GM21515 (cell line): ENCODE data around the gene RFX5.
"Not testable (repeated sequence)": the region's sequence is repeated elsewhere in the genome, so short reads cannot be mapped to it uniquely, and the experiment has no call there.

ENCODE experiments used
- ATAC-seq: cut with Tn5 transposase; IDR thresholded peaks from one replicate; pipeline ENCODE4 v1.9.1; 2021; ENCODE audit not compliant: unreplicated experiment

RFX5 gene

GRCh38 chr1:151362308-151363155, 15.5 kb upstream of the RFX5 start:
- ATAC-seq = no peak

- no peak for ATAC-seq
Measured at GRCh38 chr1:151361883-151362282, 14.8 kb upstream of the RFX5 start.

DNA sequence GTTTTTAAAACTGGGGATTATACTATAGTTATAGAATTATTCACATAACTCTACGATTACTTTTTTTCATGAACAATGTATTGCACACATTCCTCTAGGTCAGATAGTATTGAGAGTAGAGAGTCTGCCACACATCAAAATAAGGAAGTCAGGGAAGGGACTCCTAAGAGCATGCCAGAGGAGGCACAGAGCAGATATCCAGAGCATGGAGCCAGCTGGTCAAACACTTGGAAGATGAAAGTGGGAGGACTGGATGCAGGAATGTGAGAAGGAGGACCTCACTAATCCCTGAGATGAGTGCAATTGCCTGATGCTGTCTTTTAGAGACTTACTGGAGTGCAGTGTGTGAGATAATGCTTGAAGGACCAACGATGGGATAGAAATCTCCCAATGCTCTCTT, 9.6 kb upstream of the RFX5 start:
- ATAC-seq = no peak

- ATAC-seq = no peak
Measured at GRCh38 chr1:151352021-151352718, 5.1 kb upstream of the RFX5 start.

GRCh38 chr1:151350323-151350722, 3.3 kb upstream of the RFX5 start:
- ATAC-seq = not testable (repeated sequence)

- no peak for ATAC-seq
Measured at GRCh38 chr1:151347523-151348246, 633 bp upstream of the RFX5 start.

DNA sequence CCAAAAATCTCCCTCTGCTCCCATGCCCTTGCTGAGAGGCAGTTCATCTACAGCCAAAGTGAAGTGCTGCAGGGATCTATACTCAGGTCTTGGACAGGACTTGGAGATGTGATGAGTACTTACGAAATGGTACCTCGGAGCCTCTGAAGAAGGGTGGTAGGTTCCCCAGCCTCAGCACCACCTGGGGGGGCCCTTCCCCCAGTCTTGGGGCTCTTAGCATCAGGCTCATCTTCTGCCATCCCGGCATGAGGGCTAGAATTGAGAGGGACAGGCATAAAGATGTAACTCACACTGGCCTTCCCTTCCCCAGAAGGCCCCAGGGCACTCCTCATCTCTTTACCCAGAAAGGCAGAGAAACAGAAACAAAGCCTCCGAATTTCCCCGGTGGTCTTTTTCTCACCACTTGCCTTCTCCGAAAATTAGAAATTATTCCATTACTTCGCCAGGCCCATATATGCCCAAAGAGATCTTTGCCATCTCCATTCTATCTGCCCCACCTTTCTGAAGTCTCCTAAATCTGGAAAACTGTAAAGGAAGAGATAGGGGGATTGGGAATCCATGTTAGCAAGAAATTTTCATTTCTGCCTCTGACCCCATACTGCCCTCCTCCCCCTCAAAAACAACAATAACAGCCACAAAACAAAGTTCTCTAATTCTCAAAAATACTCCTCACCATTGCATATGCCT, 827 bp downstream of the RFX5 start:
- no peak for ATAC-seq

DNA sequence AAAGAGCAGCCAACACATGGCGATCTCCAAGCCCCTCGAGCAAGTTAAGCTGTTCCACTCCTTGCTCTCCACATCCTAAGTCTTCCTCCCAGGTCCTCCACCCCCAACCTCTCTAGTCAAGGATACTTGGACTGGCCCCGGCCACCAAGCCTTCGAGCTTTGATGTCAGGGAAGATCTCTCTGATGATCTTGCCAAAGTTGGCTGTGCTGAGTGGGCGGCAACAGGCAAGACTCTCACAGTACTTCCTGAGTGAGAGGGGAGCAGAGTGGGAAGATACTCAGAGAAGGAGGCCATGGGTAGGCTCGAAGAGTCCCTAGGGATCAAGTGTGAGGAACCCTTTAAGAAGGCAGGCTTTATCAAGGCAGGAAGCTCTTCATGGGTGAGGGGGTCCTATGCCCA, 2.8 kb downstream of the RFX5 start:
- ATAC-seq = no peak

DNA sequence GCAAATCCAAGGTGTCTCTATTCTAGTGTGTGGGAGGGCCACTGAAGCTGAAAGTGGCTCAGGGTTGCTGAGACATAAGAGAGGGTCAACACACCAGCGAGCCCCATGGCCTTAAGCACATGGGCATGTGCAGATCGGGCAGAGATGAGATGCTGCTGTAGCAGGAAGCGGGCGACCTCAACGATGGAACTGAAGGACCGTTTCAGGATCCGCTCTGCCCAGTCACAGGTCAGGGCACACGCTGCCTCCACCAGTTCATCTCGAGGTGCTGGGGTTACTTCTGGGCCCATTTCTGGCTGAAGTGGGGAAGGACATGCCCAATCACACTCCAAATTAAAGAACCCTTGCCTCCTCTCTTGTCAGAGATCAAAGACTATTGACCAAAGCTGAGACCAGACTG, 3.5 kb downstream of the RFX5 start:
- no peak for ATAC-seq

- no peak for ATAC-seq
Measured at GRCh38 chr1:151342569-151342968, 4.5 kb downstream of the RFX5 start.

DNA sequence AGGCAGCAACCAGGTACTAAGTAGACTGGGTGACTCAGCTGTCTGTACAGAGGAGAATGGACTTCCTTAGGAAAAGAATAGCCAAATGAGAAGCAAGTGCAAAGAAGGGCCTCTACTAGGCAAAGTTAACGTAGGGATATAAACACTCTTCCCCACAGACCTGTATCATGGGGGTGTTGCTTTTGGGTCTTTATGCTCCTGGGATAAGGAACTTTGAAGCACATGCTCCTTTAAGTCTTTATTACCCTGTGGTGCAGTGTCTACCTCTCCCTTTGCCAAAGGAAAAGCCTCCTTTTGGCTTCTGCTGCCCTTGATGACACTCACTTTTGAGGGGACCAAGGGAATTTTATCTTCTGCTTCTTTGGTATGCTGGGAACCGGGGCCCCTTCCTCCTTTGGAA, 5.0 kb downstream of the RFX5 start:
- ATAC-seq = no peak

DNA sequence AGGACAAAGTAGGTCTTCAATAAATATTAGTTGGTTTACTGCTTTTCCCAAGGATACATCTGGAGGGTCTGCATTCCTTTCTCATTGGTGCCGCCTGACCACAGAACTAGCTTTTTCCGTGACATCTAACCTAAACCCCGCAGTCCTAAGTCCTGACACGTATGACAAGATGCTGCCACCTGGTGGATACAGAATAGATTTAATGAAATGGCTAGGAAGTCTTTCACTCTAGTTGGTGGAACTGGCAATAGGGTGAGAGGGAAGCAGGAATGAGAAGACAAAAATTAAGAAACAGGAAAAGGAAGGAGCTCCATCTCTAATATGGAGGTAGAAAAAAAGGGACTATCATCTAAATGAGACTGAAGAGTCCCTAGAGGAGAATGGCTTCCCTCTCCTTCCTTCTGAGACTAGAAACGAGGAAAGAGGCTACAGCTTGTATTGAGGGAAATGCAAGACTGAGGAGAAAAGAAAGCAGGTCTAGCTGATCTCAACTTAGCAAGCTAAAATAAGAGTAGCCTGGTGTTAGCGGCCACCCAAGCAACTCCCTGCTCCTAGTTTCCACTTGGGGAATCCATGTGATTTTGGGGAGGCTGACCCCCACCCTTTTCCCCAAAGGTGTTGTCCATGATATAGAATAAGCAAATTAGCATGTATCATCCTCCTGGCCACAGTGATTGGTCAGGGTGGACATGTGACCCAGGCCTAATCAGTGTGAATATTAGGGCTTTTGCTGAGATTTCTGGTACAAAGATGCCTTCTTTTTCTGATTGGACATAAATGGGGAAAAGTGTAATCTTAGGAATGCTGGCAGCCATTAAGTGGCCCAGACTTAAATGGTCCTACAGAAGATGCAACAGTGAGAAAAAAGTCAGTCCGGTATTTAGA, 5.9 kb downstream of the RFX5 start:
- ATAC-seq = no peak

- no peak for ATAC-seq
Measured at GRCh38 chr1:151336556-151336955, 10.5 kb downstream of the RFX5 start.

DNA sequence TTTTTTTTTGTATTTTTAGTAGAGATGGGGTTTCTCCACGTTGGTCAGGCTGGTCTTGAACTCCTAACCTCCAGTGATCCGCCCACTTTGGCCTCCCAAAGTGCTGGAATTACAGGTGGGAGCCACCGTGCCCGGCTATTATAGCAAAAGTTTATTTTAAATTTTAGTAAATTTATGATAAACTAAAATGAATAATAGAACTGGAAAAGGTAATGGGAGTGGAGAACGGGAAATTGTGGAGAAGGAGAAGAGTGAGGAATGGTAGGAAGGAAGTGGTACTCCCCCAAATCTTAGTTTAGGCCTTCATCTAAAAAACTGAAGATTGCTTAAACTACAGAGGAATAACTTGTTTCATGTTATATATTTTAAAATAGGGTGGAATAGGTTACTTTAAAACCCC, 12.2 kb downstream of the RFX5 start:
- no peak for ATAC-seq

DNA sequence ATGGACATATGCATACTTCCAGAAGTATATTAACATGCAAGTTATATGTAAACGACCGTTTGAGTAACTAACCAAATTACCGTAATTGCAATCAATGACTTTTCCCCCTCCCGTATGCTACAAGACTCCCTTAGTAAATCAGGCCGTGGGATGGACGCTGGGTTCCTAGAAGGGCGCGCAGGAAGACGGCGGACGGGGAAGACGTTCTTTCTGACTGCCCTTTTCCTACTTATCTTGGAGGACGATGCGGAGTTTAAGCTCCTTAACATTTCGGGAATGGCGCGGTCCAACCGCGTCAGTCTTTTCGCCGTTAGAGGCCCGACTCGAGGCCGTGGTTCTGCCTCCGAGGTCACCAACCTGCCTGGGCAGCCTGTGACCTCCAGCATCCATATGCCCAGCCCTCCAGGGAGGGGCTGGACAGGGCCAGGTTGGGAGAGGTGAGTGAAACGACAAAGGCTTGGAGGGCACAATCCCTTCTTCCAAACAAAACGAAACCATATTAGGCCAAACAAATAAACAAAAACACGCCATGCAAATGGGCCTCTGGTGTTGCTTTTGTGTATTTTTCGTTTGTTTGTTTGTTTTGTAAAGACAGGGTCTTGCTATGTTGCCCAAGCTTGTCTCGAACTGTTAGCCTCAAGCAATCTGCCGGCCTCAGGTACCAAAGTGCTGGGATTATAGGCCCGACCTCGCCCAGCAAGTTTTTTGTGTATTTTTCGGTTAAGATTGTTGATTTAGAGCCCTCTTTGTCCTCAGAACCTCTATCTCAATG, 19.0 kb downstream of the RFX5 start:
- ATAC-seq = no peak

- ATAC-seq = peak; percentile 74
Measured at GRCh38 chr1:151327223-151327902, 19.7 kb downstream of the RFX5 start, which contains the start of gene PI4KB. TSS of gene PI4KB (minus strand) at chr1:151327416. CDS start at chr1:151316481, 10,935 bp downstream.

DNA sequence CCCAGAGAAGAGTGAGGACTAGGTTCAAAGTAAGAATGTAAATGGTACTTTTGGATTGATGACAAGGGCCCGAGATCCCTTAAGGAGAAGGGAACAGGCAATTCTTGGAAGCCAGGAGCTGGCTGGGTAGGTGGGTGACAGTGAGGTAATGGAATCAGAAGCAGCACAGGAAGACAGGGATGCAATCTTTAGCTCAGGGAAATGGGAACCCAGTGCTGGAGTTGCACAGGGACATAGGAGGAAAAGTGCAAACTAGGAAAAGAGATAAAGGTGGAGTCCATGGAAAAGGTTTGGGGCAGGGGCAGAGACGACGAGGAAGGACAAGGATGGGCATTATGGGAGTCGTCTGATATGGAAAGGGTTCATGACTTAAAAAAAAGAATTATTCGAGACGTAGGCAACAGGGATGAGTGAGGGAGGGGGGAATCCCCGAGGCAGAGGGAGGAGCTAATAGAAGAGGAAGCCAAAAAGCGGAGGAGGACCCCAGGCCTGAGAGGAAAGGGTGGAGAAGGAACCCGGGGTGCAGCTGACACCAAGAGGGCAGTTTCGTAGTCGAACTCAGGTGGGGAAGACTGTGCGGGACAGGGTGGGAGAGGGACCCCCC, 20.3 kb downstream of the RFX5 start:
- ATAC-seq = peak; percentile 45

DNA sequence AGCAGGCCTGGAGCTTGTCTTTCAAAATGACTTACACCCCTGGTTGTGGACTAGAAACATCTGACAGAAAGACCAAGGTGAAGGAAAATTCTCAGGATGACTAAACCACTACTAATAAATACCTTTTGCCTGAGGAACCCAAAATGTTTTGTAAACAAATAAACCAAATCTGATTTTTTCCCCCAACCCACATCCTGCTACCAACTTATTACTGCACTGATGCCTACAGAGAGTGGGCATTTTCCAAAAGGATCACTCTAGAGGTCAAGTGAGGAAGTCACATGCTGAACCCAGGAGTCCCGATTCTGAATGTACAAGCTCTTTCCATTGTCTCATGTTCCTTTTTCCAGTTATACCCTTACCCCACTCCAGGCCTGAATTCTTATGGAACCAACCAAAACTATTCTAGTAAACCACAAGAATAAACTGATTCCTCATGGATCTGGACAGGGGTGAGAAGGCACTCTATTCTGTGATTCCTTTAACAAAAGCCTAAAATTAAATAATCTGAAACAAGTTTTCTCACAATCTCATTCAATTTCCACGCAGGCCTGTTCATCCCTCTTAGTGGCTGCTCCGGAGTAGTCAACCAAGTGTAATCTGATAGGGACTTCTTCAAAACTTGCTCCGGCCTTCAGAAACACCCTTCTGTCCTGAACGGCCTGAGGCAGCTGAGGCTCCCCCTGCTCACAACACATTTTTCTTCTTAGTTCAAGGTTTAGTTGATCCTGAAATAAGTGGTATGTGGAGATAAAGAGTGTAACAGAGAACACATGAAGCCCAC, 21.2 kb downstream of the RFX5 start:
- ATAC-seq = no peak
